Renal pelvis (tissue), 4 donors: ENCODE measurements around the gene KIRREL3. TPM values are rescaled to one million over a fixed set of nuclear protein-coding genes. Genes with fewer than 3 reads are reported as not detected.

Experiments
- DNase-seq: peaks from one replicate; pipeline ENCODE4 v3.0.0-alpha.2; 2013
- polyA plus RNA-seq, 3 donors: library from polyadenylated mRNA; unstranded; fragments of 120-200 nt; gene quantifications; one replicate each; pipeline ENCODE4 v1.2.1, GENCODE V29; 2013; ENCODE audit not compliant: insufficient read length in 3 of 3

Gene KIRREL3
- polyA plus RNA-seq, 3 donors = 1.6 to 1.8 (median 1.7) TPM

DNA sequence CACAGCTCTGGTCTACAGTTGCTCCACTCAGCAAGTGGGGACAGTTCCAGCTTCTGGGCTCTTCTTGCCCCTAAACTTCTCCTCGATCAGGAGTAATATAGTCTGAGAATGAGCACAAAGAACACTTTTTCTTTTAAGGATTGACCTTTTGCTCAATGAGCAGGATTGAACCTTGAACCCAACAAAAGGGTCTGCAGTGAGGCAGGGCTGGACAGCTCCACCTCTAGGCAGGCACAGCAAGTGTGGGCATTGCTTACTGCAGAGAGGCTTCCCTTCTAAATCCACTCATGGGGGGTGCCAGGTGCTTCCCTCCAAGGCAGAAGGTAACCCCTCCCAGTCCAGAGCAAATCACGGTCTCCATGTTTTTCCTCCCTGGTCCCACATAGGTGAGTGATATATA lies 365.6 kb downstream of the KIRREL3 start:
- no peak for DNase-seq

DNA sequence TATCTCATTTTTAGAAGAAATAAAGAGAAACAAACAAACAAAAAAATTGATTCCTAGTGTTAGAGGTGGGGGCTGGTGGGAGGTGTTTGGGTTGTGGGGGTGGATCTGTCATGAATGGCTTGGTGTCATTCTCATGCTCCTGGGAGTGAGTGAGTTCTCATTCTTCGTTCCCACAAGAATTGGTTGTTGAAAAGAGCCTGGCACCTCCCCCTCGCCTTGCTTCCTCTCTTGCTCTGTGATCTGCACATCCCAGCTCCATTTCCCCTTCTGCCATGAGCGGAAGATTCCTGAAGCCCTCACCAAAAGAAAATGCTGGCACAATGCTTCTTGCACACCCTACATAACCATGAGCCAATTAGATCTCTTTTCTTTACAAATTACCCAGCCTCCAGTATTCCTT lies 367.2 kb downstream of the KIRREL3 start:
- DNase-seq = no peak

DNA sequence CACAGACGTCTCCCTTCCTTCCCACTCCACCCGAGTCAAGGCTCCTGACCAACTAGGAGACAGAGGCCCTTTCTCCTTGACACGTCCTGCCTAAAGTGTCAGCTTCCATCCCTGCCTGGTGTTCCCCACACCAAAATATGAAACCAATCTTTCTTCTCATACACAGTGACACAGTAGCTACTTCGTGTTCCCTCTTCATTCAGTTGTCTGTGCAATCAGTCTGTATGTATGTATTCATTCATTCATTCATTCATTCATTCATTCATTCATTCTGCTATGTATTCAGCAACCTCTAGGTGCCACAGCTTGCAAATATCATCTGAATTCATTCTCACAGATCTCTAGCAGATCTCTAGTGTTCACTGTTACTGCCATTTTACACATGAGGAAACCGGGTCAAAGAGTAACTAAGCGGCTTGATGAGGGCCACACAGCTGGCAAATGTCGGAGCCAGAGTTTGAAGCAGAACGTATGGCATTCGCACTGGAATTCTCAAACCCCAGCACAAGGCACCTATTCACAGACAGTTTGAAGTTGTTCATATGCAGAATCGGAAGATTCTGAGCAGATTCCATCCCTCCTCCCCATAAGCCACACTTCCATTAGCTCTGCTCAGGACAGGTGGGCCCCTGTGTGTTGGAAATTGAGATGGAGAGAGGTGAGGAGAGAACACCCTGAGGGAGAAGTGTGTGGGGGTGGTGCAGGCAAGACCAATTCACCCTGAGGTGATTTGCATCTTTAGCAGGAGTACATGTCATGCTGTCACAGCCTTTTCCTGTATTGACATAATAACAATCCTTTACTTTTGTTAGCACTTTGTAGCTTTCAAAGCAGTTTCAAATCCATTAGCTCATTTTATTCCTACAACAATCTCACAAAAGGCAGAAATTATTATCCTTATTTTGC lies 369.4 kb downstream of the KIRREL3 start:
- no peak for DNase-seq

DNA sequence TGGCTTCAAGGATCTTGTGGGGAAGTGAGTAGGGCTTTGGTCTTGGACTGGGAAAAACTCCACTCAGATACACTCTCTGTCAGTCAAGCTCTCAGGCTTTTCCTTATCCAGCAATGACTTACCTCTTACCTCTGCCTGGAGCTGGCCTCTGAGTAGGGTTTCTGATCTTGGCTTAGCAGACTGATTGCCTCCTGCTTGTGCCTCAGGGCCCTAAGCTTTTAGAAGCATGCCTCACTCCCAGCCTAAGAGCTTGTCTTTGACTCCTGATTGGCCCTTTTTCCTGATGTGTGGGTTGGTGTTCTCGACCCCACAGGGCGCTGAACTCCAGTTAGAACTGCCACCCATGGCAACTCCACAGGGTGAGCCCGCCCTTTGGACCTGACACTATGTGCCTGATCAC lies 370.1 kb downstream of the KIRREL3 start:
- no peak for DNase-seq

DNA sequence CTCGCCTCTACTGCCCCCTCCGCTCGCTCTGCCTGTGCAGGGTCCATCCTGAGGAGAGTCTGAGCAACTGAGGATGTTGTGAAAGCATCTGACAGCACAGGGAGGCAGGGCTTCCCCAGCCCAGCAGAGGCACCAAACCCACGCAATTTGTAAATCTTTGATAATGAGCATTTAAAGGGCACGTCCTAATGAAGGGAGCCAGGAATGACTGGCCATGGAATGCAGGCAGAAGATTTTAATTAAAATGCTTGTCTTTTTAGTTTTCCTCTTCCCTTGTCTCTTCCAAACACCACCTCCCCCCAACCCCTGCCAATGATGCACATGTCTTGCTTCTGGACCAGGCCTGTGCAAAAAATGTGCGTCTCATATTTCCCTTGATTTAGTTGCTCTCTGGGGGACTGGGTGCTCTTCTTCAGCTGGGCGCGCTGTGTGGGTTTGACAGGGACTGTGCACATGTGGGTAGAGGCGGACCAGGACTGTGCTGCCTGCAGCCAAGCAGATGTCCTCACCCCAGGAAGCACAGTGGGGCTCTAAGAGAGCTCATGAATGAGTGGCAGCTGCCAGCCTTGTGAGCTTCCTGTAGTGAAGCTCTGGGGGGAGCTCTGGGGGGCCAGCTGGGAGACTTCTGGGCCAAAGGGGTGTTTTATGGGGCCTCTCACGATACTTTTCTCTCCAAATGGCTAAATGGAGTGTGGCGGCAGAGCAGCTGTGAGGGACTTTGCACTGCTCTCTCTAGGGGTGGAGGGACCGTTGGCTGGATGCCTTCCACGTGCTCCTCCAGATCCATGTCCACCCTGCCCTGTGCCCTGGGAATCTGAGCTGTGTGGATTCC lies 371.6 kb downstream of the KIRREL3 start:
- DNase-seq = no peak

DNA sequence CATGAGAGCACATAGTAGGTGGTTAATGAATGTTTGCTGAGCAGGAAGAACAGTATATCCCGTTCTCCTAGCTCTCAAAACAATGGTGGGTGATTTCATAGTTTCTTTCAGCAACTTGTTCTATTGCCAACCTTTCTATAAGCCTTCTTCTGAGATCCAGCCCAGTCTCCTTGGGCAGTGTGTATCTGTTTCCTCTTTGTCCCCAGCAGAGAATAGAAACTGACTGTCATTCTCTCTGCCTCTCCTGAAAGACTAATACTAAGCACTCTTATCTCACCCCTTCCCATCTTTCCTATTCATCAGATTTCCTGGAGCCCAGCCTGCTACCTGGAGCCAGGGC lies 372.1 kb downstream of the KIRREL3 start:
- no peak for DNase-seq

DNA sequence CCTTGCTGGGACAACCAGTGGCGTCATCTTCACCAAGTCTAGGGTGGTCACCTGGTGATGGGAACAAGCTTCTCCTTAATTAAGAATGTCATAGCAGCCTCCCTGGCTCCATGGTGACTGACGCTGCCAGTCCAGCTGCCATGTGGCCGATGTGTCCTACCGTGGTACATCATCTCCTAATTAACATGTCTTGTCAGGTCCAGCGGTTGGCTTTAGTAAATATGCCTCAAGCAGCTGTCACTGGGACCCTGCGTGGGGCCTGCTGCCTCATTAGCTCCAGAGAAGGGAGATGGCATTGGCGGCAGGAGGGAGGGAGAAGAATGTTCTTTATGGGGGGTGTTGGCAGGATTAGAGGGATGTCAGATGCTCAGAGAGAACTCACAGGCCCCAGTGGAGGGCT lies 373.1 kb downstream of the KIRREL3 start:
- DNase-seq = no peak

DNA sequence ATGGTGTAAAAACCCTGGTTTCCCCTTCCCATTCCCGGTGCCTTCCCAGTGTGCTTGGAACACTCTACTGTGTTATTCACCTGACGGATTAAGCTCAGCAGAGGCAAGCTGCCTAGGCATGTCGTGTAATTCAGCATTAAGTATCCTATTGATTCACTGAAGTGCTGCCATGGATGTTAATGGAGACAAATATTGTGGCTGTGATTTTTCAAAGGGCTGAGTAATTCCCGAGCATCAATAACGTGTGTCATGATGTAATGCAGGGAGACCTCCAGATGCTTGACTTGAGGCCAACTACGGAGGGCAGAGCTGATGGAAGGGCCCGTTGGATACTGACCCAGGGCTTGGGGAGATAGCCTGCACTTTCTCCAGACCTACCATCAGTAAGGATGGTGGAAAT lies 376.1 kb downstream of the KIRREL3 start:
- DNase-seq = no peak

DNA sequence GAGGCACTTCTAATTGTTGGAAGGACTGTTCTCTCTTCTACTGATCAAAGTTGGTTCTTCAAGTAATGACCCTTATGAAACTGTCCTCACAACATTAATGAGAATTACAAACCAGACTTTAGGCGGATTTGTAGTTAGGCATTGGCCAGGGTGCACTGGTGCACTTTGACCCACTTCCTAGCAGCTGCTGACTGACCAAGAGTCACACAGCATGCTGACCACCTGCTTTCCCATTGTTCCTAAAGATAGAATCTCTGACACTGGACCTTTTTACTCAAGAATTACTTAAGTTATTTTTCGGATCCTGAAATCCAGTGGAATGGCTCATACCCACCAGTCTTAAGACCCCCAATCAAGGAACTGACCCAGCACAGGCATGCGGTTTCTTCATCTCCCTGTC lies 381.1 kb downstream of the KIRREL3 start:
- no peak for DNase-seq

DNA sequence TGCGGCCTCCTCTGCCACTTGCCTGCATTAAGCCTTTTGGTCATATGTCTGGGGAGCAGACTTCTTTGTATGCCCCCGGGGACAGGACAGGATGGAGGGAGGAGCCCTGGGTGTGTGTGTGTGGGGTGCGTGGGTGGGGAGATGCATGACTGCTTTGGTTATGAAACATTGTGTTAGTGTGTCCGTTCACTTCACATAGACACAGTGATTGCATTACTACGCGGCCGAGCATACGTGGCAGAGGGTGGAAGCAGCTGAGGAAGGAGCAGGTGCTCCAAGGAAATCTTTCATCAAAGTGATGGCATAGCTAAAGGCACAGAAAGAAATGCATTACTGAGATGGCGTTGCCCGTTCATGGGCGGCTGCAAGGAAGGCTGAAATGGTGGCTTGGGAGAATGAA lies 384.7 kb downstream of the KIRREL3 start:
- DNase-seq = no peak

DNA sequence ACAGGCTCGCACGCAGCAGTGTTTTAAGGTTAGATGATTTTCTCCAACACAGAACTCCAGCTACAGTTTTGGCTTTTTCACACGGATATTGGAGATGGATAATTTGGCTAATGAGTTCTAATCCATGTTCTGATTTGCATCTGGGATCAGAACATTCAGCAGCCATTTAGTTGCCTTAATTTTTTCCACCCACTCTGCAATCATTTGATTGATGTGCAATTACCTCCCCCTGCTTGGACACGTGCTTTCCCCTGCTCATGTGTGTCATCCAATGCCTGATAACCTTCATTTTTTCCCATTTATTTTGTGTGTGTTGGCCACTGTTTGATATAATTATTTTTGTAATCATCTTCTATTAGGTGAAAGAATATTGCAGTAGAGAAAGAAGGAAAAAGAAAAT lies 387.3 kb downstream of the KIRREL3 start:
- DNase-seq = no peak

DNA sequence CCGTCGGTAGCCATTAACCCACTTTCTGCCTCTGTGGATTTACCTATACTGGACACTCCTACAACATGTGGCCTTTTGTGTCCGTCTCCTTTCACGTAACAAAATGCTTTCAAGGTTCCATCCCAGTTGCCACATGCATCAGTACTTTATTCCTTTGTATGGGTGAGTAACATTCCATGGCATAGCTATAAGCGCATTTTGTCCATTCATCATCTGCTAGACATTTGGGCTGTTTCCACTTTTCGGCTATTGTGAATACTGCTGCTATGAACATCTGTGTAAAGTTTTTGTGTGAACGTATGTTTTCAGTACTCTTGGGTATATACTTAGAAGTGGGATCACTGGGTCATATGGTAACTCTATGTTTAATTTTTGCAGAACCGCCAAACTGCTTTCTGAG lies 387.9 kb downstream of the KIRREL3 start:
- DNase-seq = no peak

DNA sequence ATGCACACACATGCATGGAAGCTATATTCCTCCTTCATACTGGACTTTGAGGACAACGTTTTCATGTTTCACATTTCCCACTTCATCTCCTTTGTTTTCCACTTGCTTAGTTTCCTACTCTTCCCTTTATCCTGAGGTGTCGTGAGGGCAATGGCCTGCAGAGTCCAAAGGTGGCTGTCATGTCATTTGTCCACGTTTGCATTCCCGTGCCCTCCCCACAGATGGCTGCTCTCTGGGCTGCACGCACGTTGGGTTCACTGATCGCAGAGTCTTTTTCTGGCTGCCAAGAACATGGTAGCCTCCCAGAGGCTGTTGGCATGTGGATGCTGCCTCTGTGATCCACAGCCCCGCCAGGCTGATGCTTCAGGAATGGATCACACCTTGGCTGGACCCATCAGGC lies 389.1 kb downstream of the KIRREL3 start:
- DNase-seq = no peak

DNA sequence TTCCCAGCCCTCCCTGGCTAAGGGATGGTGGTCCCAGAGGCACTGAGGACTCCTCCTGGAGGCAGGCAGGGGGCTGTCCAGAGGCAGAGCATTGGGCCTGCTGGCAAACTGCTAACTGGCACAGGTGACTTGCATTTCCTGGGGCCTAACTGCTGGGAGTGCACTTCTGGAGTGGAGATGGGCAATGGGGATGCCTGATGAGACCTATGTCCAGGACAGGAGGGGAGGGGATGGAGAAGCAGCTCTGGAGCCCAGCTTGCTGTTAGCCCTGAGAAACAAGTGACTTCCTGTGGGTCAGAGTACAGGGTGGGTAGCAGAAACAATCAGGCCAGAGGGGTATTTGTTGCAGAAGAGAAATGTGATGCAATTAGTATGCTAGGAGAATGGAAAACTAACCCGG lies 391.9 kb downstream of the KIRREL3 start:
- no peak for DNase-seq

DNA sequence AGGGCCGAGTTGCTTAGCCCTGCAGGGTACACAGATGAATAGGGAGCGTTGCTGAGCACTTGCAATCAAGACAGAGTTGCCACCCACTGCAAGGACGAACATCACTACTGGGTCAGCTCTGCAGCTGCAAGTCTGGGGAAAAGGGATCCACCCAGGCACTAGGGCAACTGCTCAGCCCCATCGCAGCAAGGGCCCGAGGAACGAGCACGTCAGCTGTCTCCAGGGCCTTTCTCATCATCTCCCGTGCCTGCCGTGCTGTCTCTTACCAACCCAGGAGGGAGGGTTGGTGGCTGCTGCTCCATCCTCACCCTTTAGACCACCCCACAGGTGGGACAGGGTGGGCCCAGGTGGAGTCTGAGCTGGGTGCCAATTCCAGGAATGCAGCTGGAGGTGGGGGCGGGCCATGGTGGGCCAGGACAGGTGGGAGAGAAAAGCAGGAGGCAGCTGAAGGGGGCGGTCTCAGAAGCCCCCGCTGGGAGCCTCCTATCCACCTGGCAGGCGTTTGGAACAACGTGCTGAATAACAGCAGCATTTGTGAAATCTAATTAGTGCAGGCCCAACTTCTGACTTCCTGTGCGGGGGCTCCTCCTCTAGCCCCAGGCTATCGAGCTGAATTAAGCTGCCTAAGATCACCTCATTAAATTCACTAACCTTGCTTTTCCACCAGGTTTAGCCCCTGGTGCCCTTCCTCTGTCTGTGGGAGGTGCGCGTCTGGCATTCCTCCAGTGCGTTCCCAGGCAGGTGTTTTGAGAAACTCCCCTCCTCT lies 392.6 kb downstream of the KIRREL3 start:
- peak; percentile 49 for DNase-seq

DNA sequence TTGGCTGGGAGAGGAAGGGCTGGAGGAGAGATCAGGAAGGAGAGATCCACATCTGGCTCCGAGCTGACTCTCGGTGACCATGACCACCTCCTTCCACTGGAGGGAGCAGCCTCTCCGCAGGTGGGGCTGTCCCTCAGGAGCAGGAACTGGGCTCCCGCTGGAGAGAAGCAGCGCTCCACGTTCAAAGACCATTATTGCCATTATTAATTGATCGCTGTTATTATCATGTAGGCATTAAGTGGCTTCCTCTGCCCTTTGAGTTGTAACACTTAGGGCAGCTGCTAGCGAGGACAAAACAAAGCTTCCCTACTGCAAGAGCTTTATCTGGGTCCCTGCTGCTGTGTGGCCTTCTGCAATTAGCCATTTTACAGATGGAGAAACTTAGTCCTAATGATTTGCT lies 393.2 kb downstream of the KIRREL3 start:
- DNase-seq = peak; percentile 54

DNA sequence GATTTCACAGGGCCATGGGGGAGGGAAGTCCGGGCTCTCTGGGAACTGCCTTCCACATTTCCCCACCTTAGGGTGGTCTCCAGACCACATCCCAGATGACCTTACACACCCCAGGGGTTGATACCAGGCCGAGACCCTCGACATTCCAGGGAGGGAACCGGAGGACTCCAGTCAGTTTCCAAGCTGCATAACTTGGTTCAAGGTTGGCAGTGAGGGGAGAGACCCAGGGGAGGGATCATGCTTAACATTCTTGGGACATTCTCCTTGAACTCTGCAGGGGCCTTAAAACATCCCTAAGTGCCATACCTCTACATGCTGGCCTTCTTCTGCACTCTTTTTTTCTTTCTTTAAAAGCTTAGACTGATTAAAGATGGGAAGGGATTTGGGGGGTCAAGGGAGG lies 394.1 kb downstream of the KIRREL3 start:
- no peak for DNase-seq

DNA sequence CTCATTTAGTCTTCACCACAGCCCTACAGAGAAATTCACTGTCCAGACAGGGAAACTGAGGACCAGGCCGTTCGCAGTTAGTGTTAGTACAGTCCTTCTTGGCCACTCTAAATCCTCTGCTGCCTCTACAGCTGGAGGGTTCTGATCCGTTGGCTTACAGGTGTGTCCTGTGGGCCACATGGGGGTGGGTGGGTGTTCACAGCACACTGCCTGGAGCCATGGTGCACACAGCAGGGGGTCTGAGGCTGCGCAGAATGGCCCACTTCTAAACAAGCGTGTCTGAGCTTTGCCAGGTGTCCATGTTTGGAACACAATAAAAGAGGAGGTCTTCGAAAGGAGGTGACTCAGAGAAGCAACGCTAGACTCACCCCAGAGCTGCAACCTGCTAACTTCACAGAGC lies 396.1 kb downstream of the KIRREL3 start:
- no peak for DNase-seq

DNA sequence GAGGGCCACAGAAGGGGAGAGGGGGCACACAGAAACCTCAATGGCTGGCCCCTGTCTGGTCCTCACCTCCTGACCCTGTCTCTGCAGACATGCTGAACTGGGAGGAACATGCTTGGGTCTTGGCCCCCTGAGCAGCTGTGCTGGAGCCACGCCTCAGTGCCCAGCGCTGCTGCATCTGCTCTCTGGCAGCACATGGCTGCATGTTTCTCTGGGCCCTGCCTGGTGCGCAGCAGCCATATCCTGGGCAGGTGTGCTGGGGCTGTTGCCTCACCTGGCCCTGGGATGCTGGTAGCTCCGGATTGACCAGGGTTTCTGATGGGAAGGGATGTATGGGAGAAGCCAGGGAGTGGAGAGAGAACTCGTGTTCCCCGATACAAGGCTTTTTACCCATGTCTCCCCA lies 397.1 kb downstream of the KIRREL3 start:
- no peak for DNase-seq

DNA sequence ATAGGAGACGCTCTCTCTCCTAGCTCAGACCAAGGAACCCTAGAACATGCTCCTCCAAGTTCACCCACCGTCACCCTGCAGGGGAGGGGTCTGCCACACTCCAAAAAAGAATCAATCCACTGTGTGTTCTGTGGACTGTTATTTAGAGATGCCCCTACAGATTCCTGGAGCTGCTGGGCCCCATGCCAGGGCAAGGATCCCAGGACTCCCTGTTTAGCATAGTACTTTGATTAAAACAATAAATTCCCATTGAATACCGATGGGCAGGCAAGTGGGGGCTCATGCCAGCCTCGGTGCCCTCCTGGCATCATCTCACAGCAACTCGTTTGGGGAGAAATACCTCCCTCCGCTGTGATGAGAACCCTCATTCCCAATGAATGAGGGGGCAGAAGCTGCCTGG lies 397.6 kb downstream of the KIRREL3 start:
- DNase-seq = no peak

DNA sequence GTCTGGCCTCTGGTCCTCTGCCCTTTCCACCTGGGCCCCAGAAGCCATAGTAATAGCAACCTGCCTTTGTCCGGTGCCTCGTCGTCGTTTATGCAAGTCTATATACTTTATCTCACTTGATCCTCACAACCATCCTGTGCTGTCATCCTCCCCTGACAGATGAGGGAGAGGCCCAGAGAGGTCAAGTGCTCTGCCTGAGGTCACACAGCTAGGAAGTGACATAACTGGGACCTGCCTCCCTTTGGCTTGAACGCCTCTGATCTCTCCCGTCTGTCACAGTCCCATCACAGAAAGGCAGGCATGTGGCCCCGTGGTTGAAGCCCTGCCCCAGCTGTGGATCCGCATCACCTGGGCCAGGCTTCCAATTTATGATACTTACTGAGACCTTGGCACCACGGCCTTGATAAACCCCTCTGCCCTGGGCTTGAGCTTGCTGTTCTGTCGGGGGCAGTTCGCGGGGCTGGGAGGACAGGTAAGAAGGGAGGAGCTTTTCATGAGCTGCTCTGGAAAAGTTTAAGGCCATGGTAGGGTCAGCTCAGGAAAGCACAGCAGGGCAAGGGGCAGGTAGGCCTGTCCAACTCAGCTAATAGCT lies 398.1 kb downstream of the KIRREL3 start:
- no peak for DNase-seq

DNA sequence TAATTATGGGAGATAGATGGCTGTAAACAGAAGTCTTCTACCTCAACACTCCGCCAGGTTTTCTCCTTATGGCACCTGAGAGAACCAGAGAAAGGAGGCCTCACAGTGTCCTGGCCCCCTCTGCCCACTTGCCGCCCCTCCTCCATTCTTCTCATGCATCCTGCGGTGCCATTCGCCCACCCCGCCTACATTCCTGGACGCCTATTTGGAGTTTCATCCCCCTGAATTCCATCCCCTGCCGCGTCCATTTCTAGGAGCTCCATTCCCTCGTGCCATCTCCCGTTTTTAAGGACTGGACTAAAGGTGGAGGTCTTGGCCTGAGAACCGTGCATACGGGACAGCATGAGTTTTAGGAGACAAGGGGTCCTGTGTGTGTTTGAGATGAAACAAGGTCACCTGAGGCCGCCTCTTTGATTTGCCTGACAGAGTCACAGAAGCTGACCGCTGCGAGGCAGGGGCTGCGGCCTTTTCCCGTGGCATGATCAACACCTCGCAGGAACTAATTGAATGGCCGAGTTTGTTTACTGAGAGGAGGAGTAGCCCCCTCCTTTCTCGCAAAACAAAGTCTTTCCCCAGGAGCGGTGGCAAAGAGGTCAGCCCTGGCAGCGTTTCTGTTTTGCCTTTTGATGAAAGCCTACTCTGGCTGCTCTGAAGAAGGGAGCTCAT lies 398.9 kb downstream of the KIRREL3 start:
- no peak for DNase-seq
